HG02642 (cell line): Measurements from ENCODE around the gene SCNN1G.

Experiments used
- ATAC-seq: cut with Tn5 transposase; IDR thresholded peaks from one replicate; pipeline ENCODE4 v1.9.1; 2021; ENCODE audit warnings: mild to moderate bottlenecking; ENCODE audit not compliant: unreplicated experiment, poor library complexity

The SCNN1G gene

GRCh38 chr16:23195366-23195978 is 12.9 kb downstream of the SCNN1G start:
- no peak for ATAC-seq

GRCh38 chr16:23196539-23196938 is 14.0 kb downstream of the SCNN1G start:
- no peak for ATAC-seq

- ATAC-seq = no peak
Measured at GRCh38 chr16:23202166-23202565, 19.6 kb downstream of the SCNN1G start.

- no peak for ATAC-seq
Measured at GRCh38 chr16:23206986-23207385, 24.4 kb downstream of the SCNN1G start.

GRCh38 chr16:23207485-23207884 is 24.9 kb downstream of the SCNN1G start:
- ATAC-seq = no peak

GRCh38 chr16:23209606-23210005 is 27.1 kb downstream of the SCNN1G start:
- no peak for ATAC-seq

- no peak for ATAC-seq
Measured at GRCh38 chr16:23213831-23214230, 31.3 kb downstream of the SCNN1G start.

- no peak for ATAC-seq
Measured at GRCh38 chr16:23214796-23215195, 32.3 kb downstream of the SCNN1G start.

- no peak for ATAC-seq
Measured at GRCh38 chr16:23215435-23215834, 32.9 kb downstream of the SCNN1G start.

GRCh38 chr16:23216658-23217246 is 34.2 kb downstream of the SCNN1G start:
- ATAC-seq = no peak

GRCh38 chr16:23217646-23218045 is 35.1 kb downstream of the SCNN1G start:
- no peak for ATAC-seq

- ATAC-seq = no peak
Measured at GRCh38 chr16:23222929-23223328, 40.4 kb downstream of the SCNN1G start.

GRCh38 chr16:23223368-23223767 is 40.8 kb downstream of the SCNN1G start:
- ATAC-seq = no peak

- ATAC-seq = no peak
Measured at GRCh38 chr16:23225109-23225508, 42.6 kb downstream of the SCNN1G start.

GRCh38 chr16:23225634-23226033 is 43.1 kb downstream of the SCNN1G start:
- ATAC-seq = no peak

- ATAC-seq = no peak
Measured at GRCh38 chr16:23227529-23227928, 45.0 kb downstream of the SCNN1G start.

GRCh38 chr16:23229714-23230113 is 47.2 kb downstream of the SCNN1G start:
- no peak for ATAC-seq

GRCh38 chr16:23232806-23233205 is 50.3 kb downstream of the SCNN1G start:
- ATAC-seq = no peak

- no peak for ATAC-seq
Measured at GRCh38 chr16:23235176-23235575, 52.6 kb downstream of the SCNN1G start.

GRCh38 chr16:23236983-23237382 is 54.4 kb downstream of the SCNN1G start:
- no peak for ATAC-seq

- no peak for ATAC-seq
Measured at GRCh38 chr16:23240994-23241393, 58.4 kb downstream of the SCNN1G start.

GRCh38 chr16:23244122-23244521 is 61.6 kb downstream of the SCNN1G start:
- ATAC-seq = no peak
